Fibroblast of lung (primary cell): ENCODE results near the gene FREM2. TPM values are rescaled to one million over a fixed set of nuclear protein-coding genes. Genes with fewer than 3 reads are reported as not detected.

Source experiments
- DNase-seq, 2 donors: peaks; one replicate each; pipeline versions ENCODE4 v3.0.0 to v3.0.0-alpha.2; 2010; ENCODE audit warnings: low read depth in 2 of 2
- H2AFZ ChIP-seq: 2 replicates; pipeline ENCODE4 v1.5.1; 2012; ENCODE audit warnings: low read length, control low read depth, inconsistent platforms
- H3K27ac ChIP-seq: 2 replicates; pipeline ENCODE4 v1.5.1; 2011; ENCODE audit warnings: low read length, control low read depth; ENCODE audit not compliant: insufficient read depth
- H3K27me3 ChIP-seq: 2 replicates; pipeline ENCODE4 v1.5.1; 2011; ENCODE audit warnings: mild to moderate bottlenecking, low read length; ENCODE audit not compliant: control insufficient read depth, insufficient read depth
- H3K36me3 ChIP-seq: 2 replicates; pipeline ENCODE4 v1.5.1; 2011; ENCODE audit warnings: low read length; ENCODE audit not compliant: control insufficient read depth, insufficient read depth
- H3K4me1 ChIP-seq: 2 replicates; pipeline ENCODE4 v1.5.1; 2011; ENCODE audit warnings: low read length; ENCODE audit not compliant: control insufficient read depth, insufficient read depth; ENCODE audit errors: extremely low read depth
- H3K4me2 ChIP-seq: 2 replicates; pipeline ENCODE4 v1.5.1; 2011; ENCODE audit warnings: low read length, control low read depth; ENCODE audit not compliant: insufficient read depth; ENCODE audit errors: extremely low read depth
- H3K4me3 ChIP-seq, 4 experiments: fragments of 200-600 bp in 1 of 4; sonication (generic) in 1 of 4; replicated peaks in 1 of 4; 2 replicates each; pipeline ENCODE4 v1.5.1; 2011 to 2016; ENCODE audit warnings: low read length in 4 of 4, low read depth in 3 of 4, mild to moderate bottlenecking in 3 of 4, control low read depth in 2 of 4, inconsistent platforms in 1 of 4, mixed read lengths in 1 of 4; ENCODE audit not compliant: insufficient read depth in 1 of 4; ENCODE audit errors: control extremely low read depth in 1 of 4
- H3K79me2 ChIP-seq: 2 replicates; pipeline ENCODE4 v1.5.1; 2012; ENCODE audit warnings: mild to moderate bottlenecking, low read length, inconsistent platforms; ENCODE audit not compliant: control insufficient read depth, insufficient read depth
- H3K9ac ChIP-seq: 2 replicates; pipeline ENCODE4 v1.5.1; 2011; ENCODE audit warnings: mild to moderate bottlenecking, low read length, control low read depth; ENCODE audit not compliant: insufficient read depth
- H3K9me3 ChIP-seq: 2 replicates; pipeline ENCODE4 v1.5.1; 2012; ENCODE audit warnings: low read depth, low read length; ENCODE audit not compliant: control insufficient read depth, insufficient read depth
- H4K20me1 ChIP-seq: 2 replicates; pipeline ENCODE4 v1.5.1; 2011; ENCODE audit warnings: low read length; ENCODE audit not compliant: control insufficient read depth, insufficient read depth; ENCODE audit errors: extremely low read depth
- EZH2 ChIP-seq: IDR thresholded peaks from 2 replicates; pipeline ENCODE4 v1.5.1; 2012; ENCODE audit warnings: low read length, control low read depth, mild to moderate bottlenecking; ENCODE audit errors: missing control alignments
- polyA plus RNA-seq, 2 donors: library from polyadenylated mRNA; depleted of rRNA in 1 of 2; stranded (reverse) in 1 of 2; unstranded in 1 of 2; fragments of >200 nt; gene quantifications; 2 replicates each; pipeline ENCODE4 v1.2.1, GENCODE V29; 2011 to 2012; ENCODE audit warnings: missing spikeins in 1 of 2
- total RNA-seq: library from RNA; depleted of rRNA; stranded (reverse); fragments of >200 nt; gene quantifications from 2 replicates; pipeline ENCODE4 v1.2.1, GENCODE V29; 2014
- TF ChIP-seq, protein P1 (sequence below), 2 donors: IDR thresholded peaks in 1 of 2; conservative IDR thresholded peaks in 1 of 2; 1 replicate in 1 of 2; 2 replicates in 1 of 2; pipeline ENCODE4 v1.5.1; 2011 to 2012; ENCODE audit warnings: low read length in 2 of 2, control low read depth in 1 of 2, inconsistent platforms in 1 of 2, low read depth in 1 of 2, mild to moderate bottlenecking in 1 of 2

FREM2 gene
- total and polyA plus RNA-seq, 2 donors (not counting 1 experiment from before 2014, with no cell fraction given) = under 0.01 TPM

DNA sequence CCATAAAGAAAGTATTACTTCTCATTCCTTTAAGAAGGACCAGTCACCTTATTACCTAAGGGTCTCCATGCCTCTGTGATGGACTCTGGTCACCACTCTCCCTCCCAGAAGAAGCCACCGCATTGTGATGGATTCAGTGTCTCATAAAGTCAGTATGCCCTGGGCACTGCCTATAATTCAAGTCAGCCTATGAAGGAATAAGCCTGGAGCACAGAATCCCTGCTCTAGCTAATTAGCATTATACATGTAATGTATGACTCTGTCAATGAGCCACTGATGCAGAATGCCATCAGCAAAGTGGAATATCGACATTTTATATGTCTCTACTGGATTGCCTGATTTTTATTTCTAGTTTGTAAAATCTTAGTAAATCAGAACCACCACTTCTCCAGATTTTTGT lies 14.9 kb upstream of the FREM2 start:
- Histone ChIP-seq H4K20me1 (no peaks in the 10 kb centered on the region), H3K9me3 (no peaks in the 10 kb centered on the region), H3K79me2 (no peaks in the 10 kb centered on the region), H3K27ac (no peak overlapping the region), H3K4me3 (no peak overlapping the region), H3K9ac (no peak overlapping the region), H3K4me1 (no peaks in the 10 kb centered on the region), H2AFZ (no peak overlapping the region), H3K4me2 (no peak overlapping the region), H3K36me3 (no peaks in the 10 kb centered on the region), H3K27me3 (no peaks in the 10 kb centered on the region)
- TF ChIP-seq, protein P1, sequence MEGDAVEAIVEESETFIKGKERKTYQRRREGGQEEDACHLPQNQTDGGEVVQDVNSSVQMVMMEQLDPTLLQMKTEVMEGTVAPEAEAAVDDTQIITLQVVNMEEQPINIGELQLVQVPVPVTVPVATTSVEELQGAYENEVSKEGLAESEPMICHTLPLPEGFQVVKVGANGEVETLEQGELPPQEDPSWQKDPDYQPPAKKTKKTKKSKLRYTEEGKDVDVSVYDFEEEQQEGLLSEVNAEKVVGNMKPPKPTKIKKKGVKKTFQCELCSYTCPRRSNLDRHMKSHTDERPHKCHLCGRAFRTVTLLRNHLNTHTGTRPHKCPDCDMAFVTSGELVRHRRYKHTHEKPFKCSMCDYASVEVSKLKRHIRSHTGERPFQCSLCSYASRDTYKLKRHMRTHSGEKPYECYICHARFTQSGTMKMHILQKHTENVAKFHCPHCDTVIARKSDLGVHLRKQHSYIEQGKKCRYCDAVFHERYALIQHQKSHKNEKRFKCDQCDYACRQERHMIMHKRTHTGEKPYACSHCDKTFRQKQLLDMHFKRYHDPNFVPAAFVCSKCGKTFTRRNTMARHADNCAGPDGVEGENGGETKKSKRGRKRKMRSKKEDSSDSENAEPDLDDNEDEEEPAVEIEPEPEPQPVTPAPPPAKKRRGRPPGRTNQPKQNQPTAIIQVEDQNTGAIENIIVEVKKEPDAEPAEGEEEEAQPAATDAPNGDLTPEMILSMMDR (conservative IDR thresholded peaks at IDR 0.05 in 1 of 2, IDR thresholded peaks at IDR 0.05 in 1 of 2; ENCODE audit: low read depth in 1 of 2, low read length in 2 of 2) = no peak
- TF ChIP-seq EZH2 = no peak
- no peak for DNase-seq

DNA sequence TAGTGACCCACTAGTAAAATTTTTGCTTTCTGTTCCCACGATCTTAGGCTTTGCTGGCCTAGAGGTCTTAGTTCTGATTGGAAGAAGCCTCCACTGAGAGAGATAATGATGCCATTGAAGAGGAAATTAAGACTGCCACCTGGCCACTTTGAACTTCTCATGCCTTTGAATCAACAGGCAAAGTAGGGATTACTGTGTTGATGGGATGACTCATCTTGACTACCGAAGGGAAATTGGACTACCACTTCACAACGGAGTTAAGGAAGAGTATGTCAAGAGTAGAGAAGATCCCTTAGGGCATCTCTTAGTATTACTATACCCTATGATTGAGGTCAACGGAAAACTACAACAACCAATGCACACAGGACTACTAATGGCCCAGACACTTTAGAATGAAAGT lies 12.7 kb upstream of the FREM2 start:
- Histone ChIP-seq H3K9me3 (no peaks in the 10 kb centered on the region), H3K27ac (no peak overlapping the region), H3K4me2 (no peak overlapping the region), H2AFZ (no peak overlapping the region), H3K79me2 (no peaks in the 10 kb centered on the region), H3K4me1 (no peaks in the 10 kb centered on the region), H3K9ac (no peak overlapping the region), H3K27me3 (no peaks in the 10 kb centered on the region), H4K20me1 (no peaks in the 10 kb centered on the region), H3K36me3 (no peaks in the 10 kb centered on the region), H3K4me3 (no peak overlapping the region)
- no peak for DNase-seq
- no peak for TF ChIP-seq EZH2
- TF ChIP-seq, protein P1 (conservative IDR thresholded peaks at IDR 0.05 in 1 of 2, IDR thresholded peaks at IDR 0.05 in 1 of 2; ENCODE audit: low read depth in 1 of 2, low read length in 2 of 2) = no peak

DNA sequence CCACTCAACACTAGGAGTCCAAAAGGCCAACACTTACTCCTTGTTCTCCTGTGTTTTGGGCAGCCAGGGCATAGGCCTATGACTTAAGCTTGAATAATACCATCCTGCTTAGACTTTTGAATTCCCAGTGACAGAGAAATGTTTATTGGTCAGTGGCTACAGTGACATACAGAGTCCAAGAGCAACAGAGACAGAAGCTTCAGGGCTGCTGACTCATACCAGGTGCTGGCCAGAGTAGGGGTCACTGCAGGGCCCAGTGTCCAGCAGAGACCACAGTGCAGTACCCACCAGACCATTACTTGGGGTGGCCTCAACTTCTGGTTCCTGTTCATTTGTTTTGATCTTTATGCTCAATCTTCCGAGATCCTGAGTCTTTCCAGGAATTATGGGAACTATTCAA lies 6.0 kb upstream of the FREM2 start:
- Histone ChIP-seq H3K4me1 (no peaks in the 10 kb centered on the region), H2AFZ (no peak overlapping the region), H3K9me3 (no peaks in the 10 kb centered on the region), H3K27ac (no peak overlapping the region), H3K79me2 (no peaks in the 10 kb centered on the region), H3K27me3 (peaks cover 6% of the 10 kb centered on the region), H4K20me1 (no peaks in the 10 kb centered on the region), H3K4me3 (no peak overlapping the region), H3K9ac (no peak overlapping the region), H3K36me3 (no peaks in the 10 kb centered on the region), H3K4me2 (no peak overlapping the region)
- DNase-seq = no peak
- TF ChIP-seq, protein P1 (conservative IDR thresholded peaks at IDR 0.05 in 1 of 2, IDR thresholded peaks at IDR 0.05 in 1 of 2; ENCODE audit: low read depth in 1 of 2, low read length in 2 of 2) = no peak
- TF ChIP-seq EZH2 = no peak
